Testis (tissue), 2 donors: ENCODE results near the gene ADPRS.

Experiments
- CTCF ChIP-seq, 3 experiments: fragments of 450-650 bp in 2 of 3; fragments of 200-600 bp in 1 of 3; sonication (generic) in 1 of 3; IDR thresholded peaks; one replicate each; pipeline ENCODE4 v1.5.1; 2016 to 2019; ENCODE audit warnings: antibody characterized with exemption in 3 of 3, mild to moderate bottlenecking in 2 of 3, moderate library complexity in 1 of 3
- POLR2A ChIP-seq: fragments of 450-650 bp; IDR thresholded peaks from one replicate; pipeline ENCODE4 v1.6.1; 2017; ENCODE audit warnings: antibody characterized with exemption, mild to moderate bottlenecking, moderate library complexity

GRCh38 chr1:36126797-36127500, 38.3 kb downstream of the ADPRS start:
- TF ChIP-seq CTCF (IDR thresholded peaks at IDR 0.05) (no peak), POLR2A (no peak)
